Measurements from ENCODE around the gene NME3.
"Not testable (repeated sequence)": the region's sequence is repeated elsewhere in the genome, so short reads cannot be mapped to it uniquely, and the experiment has no call there.

The NME3 gene

GRCh38 chr16:1771188-1771863, at the start of gene NME3:
TSS of gene NME3 (minus strand) at chr16:1771543. CDS start at chr16:1771534, 9 bp downstream.
- peak; percentile 18 for DNase-seq

DNA sequence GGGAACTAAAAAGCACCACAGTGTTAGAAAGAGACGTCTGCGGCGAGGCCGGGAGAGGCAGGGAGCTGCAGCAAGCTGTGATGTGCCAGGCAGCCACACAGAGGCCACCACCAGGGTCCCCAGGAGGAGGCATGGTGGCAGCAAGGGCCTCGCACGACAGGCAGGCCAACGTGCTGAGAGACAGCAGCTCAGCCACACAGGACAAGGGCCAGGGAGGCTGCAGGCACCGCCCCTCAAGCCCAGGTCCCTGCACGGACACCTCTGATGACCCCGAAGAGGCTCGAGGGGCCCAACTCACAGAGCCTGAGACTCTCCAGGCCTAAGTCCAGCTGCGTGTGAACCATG, 49.6 kb upstream of the NME3 start:
- no peak for DNase-seq

DNA sequence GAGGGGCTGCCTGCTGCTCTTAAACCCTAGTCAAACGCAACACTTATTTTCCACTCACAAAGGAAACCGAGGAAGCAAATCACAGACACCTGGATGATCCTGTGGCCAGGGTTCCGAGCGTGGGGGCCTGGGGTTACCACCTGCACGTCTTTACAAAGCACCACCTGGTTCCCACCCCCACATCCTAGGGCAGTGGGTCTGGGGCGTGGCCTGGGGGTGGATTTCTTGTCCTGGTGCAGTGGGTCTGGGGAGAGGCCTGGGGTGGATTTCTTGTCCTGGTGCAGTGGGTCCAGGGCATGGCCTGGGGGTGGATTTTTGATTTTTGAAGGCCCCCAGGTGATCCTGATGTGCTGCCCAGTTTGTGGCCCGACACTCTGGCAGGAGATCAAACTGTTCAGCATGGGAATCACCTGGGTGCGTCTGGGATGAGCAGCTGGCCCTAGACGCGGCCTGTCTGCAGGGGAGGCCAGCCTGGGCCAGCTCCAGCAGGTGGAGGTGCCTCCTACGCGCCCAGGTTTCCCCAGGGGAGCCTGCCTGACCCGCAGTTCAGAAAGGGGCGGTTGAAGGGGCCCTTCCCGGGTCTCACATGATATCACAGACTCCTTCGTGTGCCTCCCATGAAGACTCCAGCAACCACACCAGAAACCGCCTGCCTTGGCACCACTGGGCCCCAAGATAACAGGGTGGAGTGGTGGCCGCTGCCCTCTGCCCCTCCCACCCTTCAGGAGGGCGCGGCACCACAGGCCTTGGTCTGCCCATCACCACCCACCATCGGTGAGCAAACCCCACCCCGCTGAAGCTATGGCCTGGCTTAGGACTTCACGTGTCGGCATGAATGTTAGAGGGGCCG, 49.0 kb upstream of the NME3 start:
- no peak for DNase-seq

GRCh38 chr16:1819611-1820010, 48.3 kb upstream of the NME3 start:
- DNase-seq, result no peak

DNA sequence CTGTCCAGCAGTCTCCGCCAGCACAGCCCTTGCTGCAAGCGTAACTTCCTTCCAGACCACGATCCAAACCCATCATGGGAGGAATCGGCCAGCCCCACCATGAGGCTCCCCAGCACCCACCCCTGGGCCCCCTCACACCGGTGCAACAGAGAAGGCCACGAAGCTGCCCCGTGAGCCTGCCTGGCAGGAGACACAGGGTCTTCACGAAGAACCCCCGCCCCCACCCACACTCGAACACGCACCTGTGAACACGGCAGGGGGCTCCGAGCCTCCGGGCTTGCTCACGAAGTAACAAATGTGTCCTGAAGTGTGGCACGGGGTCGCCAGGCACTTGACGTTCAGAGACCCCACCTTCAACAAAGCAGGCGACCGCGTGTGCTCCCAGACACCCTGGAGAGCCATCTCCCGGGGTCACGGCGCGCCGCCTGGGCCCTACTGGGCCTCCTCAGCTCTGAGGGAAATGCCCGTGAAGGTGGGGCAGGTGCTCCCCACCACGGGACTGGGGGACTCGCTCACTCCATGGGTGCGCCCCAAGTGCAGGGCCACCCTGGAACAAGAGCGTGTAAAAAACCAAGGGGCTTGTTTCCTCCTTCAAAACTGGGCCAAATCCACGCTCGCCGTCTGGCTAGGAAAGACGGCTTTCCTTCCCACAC, 47.7 kb upstream of the NME3 start:
- DNase-seq, result no peak

DNA sequence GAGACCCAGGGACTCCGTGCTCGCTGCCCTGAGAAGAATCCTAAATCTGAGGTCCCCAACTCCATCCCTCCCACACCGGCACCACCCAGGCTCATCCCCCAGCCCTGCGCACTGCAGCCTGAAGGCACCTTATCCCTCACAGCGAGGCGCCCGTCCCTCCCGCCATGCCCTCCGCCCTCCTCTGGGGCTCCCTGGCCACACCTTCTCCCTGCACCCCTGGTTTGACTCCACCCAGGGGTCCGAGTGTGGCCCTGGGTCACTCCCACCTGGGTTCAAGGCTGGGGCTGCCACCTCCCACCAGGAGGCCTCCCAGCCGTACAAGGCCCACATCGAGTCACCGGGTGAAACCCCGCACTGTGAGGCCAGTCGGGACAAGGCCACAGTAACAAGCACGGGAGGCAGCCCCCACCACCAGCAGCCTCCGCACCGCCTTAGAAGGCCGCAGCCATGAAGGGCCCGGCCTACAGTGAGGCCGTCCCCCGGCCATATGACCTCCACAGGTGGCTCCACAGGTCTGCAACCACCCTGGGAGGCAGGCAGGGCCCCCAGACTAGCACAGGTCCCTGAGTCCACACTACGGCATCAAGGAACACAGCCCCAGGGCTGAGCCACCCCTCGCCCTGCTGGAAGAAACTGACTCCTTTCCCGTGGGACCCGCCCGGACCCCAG, 47.0 kb upstream of the NME3 start:
- no peak for DNase-seq

DNA sequence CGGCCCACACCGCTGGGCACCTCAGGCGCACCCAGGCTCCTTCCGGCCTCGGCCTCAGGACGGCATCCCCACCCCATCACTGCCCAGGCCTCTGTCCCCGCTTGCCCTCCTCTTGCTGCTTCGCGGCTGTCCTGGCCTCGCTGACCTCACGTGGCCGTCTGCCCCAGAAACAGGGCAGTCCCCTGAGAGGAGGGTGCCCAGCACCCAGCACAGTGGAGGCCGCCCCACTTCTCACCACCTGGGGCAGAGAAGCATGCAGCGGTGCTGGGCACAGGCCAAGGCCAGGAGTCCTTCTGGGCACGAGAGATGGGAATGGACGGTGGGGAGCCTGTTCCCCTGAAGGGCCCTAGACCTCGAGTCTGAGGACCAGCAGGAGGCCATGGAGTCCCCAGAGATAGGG, 46.4 kb upstream of the NME3 start:
- no peak for DNase-seq

DNA sequence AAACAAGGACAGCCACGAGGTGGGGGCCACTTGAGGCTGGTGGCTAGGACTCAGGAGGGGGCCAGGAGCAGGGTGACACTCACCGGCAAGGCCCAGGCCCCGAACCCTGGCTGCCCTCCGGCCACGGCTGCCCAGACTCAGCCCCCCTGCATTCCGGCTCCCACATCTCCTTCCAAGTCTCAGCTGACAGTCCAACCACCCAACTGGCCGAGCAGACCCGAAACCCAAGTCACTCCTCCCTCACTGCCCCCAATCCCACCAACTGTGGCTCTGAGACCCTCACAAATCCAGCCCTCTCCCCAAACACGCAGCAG, 45.9 kb upstream of the NME3 start:
- DNase-seq, result no peak

GRCh38 chr16:1816396-1817275, 45.3 kb upstream of the NME3 start:
- DNase-seq, result no peak

DNA sequence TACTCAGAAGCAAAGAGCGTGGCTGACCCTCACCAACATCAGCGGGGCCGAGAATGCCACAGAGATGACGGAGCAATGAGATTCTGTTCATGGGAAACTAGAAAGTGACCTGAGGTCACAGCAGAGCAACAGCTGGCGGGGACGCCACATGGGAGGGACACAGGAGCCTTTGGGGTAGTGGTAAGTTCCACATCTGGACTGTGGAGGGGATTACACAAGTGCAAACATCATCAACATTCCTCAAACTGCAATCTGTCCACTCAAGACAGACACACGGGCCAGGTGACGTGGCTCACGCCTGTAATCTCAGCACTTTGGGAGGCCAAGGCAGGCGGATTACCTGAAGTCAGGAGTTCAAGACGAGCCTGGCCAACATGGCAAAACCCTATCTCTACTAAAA, 44.1 kb upstream of the NME3 start:
- no peak for DNase-seq

GRCh38 chr16:1812732-1813163, 41.4 kb upstream of the NME3 start:
- DNase-seq, result peak; percentile 32

DNA sequence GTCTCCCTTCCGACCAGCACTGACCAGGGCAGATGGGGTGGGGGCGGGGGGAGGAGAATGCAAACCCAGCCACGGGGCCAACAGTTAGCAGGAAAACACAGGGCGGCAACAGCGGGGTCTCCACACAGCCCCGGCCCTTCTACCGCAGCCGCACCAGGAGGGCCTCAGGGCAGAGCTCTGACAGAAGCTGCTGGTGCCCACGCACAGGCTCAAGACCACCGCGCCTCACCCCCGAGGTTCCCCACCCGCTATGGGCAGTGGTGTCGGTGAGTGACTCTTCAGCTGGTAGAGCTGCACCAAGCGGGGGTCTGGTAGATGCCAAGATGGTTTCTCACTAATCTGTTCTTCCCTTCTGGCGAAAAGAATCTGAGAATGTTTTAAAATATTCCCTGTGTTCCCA, 39.2 kb upstream of the NME3 start:
- DNase-seq, result no peak

DNA sequence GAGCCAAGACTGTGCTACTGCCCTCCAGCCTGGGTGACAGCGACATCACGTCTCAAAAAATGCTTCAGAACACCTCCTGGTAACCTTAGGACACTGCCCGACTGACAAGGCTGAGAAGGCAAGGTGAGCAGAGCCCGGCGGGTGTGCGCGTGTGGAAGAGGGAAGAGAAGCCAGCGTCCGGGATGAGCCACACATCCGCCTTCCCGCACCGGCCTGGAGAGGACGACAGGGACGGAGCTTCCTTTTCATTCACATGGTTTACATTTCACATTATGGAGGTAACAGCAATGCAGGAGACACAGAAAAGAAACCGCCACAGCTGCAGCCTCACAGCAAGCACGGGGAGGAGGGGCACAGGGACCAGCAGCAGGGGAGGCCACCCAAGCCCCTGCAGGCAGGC, 38.8 kb upstream of the NME3 start:
- no peak for DNase-seq

DNA sequence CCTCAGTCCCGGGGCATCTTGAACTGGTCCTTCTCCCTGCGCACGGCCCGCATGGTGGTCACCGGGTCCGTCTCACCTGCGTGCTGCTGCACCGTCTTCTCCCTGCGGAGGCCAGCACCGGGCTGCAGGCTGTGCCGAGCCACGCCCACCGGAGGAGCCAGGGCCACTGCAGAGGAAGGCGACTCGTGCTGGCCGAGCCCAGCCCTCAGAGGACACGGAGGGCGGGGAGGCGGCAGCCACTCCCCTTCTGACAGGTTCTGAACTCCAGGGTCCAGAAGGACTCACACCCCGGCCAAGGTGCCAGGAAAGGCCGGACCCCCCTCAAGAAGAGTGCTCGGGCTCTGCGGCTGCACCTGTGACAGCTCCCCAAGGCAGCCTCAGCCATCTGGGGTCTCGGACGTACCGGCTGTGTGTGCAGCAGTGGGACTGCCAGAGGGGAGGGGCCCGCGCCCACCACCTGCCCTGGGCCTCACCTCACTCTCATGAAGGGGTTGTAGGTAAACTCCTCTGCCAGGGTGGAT, 38.0 kb upstream of the NME3 start:
- no peak for DNase-seq

- no peak for DNase-seq
Measured at GRCh38 chr16:1808691-1809090, 37.3 kb upstream of the NME3 start.

- DNase-seq, result no peak
Measured at GRCh38 chr16:1807626-1808025, 36.3 kb upstream of the NME3 start.

DNA sequence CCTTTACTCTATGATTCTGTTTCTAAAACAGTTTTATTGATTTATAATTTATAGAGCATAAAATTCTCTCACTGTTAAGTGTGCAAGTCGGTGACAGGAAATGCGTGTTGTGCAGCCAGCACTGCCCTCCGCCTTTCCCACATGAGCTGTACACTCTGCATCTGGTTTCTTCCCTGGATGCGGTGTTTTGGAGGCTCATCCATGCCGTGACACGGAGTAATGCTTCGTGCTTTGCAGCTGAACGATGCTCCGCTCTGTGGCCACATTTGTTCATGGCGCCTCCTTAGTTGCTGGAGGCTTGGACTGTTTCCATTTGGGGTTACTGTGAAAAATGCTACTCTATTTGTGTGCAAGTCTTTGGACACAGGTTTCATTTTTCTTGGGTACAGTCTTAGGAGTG, 29.4 kb upstream of the NME3 start:
- DNase-seq, result no peak

GRCh38 chr16:1799263-1799662, 27.9 kb upstream of the NME3 start:
- not testable (repeated sequence) for DNase-seq

- DNase-seq, result no peak
Measured at GRCh38 chr16:1794908-1795666, 23.7 kb upstream of the NME3 start.

GRCh38 chr16:1794221-1794871, 23.0 kb upstream of the NME3 start:
- DNase-seq, result peak; percentile 32
